ENCODE measurements around the gene PHYH. TPM values are rescaled to one million over a fixed set of nuclear protein-coding genes. Genes with fewer than 3 reads are reported as not detected.

PHYH gene
- total RNA-seq, 1 experiment from 2014 or later, result 22.5 TPM

GRCh38 chr10:13337827-13338196 lies 37.9 kb upstream of the PHYH start:
- Mint-ChIP-seq H3K9me3 (no peaks in the 10 kb centered on the region), H3K27ac (peak overlapping the region; percentile 87), H3K4me1 (peaks cover 49% of the 10 kb centered on the region), H3K4me3 (no peak overlapping the region), H3K27me3 (ENCODE audit: low read depth) (no peaks in the 10 kb centered on the region), H3K36me3 (peaks cover 81% of the 10 kb centered on the region)
- DNase-seq (ENCODE audit: low spot score) (no peak), ATAC-seq (no peak)
- ChIA-PET POLR2A (no interaction called here), CTCF (interaction anchor here (1.6 kb wide), 1 partner anchor 15 kb away, joined by 4 read pairs; no protein-coding TSS in a partner anchor)
- TF ChIP-seq, protein P1, sequence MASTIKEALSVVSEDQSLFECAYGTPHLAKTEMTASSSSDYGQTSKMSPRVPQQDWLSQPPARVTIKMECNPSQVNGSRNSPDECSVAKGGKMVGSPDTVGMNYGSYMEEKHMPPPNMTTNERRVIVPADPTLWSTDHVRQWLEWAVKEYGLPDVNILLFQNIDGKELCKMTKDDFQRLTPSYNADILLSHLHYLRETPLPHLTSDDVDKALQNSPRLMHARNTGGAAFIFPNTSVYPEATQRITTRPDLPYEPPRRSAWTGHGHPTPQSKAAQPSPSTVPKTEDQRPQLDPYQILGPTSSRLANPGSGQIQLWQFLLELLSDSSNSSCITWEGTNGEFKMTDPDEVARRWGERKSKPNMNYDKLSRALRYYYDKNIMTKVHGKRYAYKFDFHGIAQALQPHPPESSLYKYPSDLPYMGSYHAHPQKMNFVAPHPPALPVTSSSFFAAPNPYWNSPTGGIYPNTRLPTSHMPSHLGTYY (CRISPR knock-in tag; IDR thresholded peaks at IDR 0.05), result no peak
- no peak for TF ChIP-seq ZNF512 (CRISPR knock-in tag; IDR thresholded peaks at IDR 0.05; ENCODE audit: borderline replicate concordance)
- TF ChIP-seq NFATC4 (CRISPR knock-in tag; IDR thresholded peaks at IDR 0.05), result no peak
- no peak for TF ChIP-seq NFE2L1 (CRISPR knock-in tag; IDR thresholded peaks at IDR 0.05)
- TF ChIP-seq, protein P2, sequence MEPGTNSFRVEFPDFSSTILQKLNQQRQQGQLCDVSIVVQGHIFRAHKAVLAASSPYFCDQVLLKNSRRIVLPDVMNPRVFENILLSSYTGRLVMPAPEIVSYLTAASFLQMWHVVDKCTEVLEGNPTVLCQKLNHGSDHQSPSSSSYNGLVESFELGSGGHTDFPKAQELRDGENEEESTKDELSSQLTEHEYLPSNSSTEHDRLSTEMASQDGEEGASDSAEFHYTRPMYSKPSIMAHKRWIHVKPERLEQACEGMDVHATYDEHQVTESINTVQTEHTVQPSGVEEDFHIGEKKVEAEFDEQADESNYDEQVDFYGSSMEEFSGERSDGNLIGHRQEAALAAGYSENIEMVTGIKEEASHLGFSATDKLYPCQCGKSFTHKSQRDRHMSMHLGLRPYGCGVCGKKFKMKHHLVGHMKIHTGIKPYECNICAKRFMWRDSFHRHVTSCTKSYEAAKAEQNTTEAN (CRISPR knock-in tag; IDR thresholded peaks at IDR 0.05), result no peak
- TF ChIP-seq ATF2 (CRISPR knock-in tag; IDR thresholded peaks at IDR 0.05; ENCODE audit: borderline replicate concordance, low read depth), result no peak
- no peak for TF ChIP-seq RELA (CRISPR knock-in tag; IDR thresholded peaks at IDR 0.05; ENCODE audit: borderline replicate concordance)
- no peak for TF ChIP-seq ZNF423 (CRISPR knock-in tag; IDR thresholded peaks at IDR 0.05)
- TF ChIP-seq, protein P3, sequence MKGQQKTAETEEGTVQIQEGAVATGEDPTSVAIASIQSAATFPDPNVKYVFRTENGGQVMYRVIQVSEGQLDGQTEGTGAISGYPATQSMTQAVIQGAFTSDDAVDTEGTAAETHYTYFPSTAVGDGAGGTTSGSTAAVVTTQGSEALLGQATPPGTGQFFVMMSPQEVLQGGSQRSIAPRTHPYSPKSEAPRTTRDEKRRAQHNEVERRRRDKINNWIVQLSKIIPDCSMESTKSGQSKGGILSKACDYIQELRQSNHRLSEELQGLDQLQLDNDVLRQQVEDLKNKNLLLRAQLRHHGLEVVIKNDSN (CRISPR knock-in tag; IDR thresholded peaks at IDR 0.05), result no peak
- TF ChIP-seq ZMAT4 (CRISPR knock-in tag; IDR thresholded peaks at IDR 0.05), result no peak
- no peak for TF ChIP-seq GTF2I (CRISPR knock-in tag; conservative IDR thresholded peaks at IDR 0.05)

GRCh38 chr10:13337128-13337826 lies 37.4 kb upstream of the PHYH start:
- no peak overlapping the region for H3K4me3 Mint-ChIP-seq
- peaks cover 81% of the 10 kb centered on the region for H3K36me3 Mint-ChIP-seq
- H3K9me3 Mint-ChIP-seq, result no peaks in the 10 kb centered on the region
- CTCF ChIA-PET, result interaction anchor here (0.6 to 1.6 kb wide), 3 partner anchors 15 to 199 kb away, joined by 3 to 4 read pairs (median 3); no protein-coding TSS in a partner anchor
- POLR2A ChIA-PET, result interaction anchor here (2.2 kb wide), 1 partner anchor 13 kb away, joined by 7 read pairs; no protein-coding TSS in a partner anchor
- H3K27ac Mint-ChIP-seq, result peak overlapping the region; percentile 87
- no peak for DNase-seq (ENCODE audit: low spot score)
- H3K27me3 Mint-ChIP-seq (ENCODE audit: low read depth), result no peaks in the 10 kb centered on the region
- peaks cover 46% of the 10 kb centered on the region for H3K4me1 Mint-ChIP-seq
- ATAC-seq, result no peak; the same call in 1 of the 2 replicates
- TF ChIP-seq ATF6 (CRISPR knock-in tag; IDR thresholded peaks at IDR 0.05) (no peak), E2F4 (CRISPR knock-in tag; IDR thresholded peaks at IDR 0.05; ENCODE audit: borderline replicate concordance, low read depth) (no peak), ZNF263 (CRISPR knock-in tag; IDR thresholded peaks at IDR 0.05; ENCODE audit: low read depth) (no peak), ATF2 (CRISPR knock-in tag; IDR thresholded peaks at IDR 0.05; ENCODE audit: borderline replicate concordance, low read depth) (no peak)
- TF ChIP-seq, protein P4, sequence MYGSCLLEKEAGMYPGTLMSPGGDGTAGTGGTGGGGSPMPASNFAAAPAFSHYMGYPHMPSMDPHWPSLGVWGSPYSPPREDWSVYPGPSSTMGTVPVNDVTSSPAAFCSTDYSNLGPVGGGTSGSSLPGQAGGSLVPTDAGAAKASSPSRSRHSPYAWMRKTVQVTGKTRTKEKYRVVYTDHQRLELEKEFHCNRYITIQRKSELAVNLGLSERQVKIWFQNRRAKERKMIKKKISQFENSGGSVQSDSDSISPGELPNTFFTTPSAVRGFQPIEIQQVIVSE (CRISPR knock-in tag; IDR thresholded peaks at IDR 0.05; ENCODE audit: borderline replicate concordance), result no peak

Measured in WTC11 (cell line).